IMR-90 (cell line): ENCODE results near the gene GFAP. TPM values are rescaled to one million over a fixed set of nuclear protein-coding genes. Genes with fewer than 3 reads are reported as not detected.

ENCODE experiments used
- ATAC-seq: fragments of 200-7000 bp; cut with Tn5 transposase; 2 replicates; pipeline ENCODE4 v1.9.1; 2020; ENCODE audit warnings: low read depth, mild to moderate bottlenecking, moderate library complexity
- BruUV-seq: library from RNA; stranded (reverse); fragments of 400-500 nt; replicated peaks from 2 replicates; lab custom pipeline; 2021; lab: Mats Ljungman, UMichigan
- CTCF ChIA-PET: fragments of 300-600 bp; formaldehyde crosslinking; extraction: SDS; loops from one replicate; lab custom pipeline; 2021; ENCODE audit warnings: antibody characterized with exemption; lab: Yijun Ruan, JAX
- POLR2A ChIA-PET: fragments of 300-600 bp; sonication (Branson Sonifier 250); formaldehyde crosslinking; loops from one replicate; lab custom pipeline; 2022; ENCODE audit warnings: antibody characterized with exemption; ENCODE audit not compliant: unreplicated experiment; lab: Charles Lee
- DNase-seq: peaks from one replicate; pipeline ENCODE4 v3.0.0; 2013
- H2AFZ ChIP-seq: replicated peaks from 2 replicates; pipeline ENCODE3; 2013; ENCODE audit warnings: low read length, mild to moderate bottlenecking; ENCODE audit not compliant: poor library complexity
- H2AK5ac ChIP-seq: 2 replicates; pipeline ENCODE4 v1.6.1; 2013; ENCODE audit warnings: low read depth, low read length, inconsistent platforms
- H2AK9ac ChIP-seq: replicated peaks from 2 replicates; pipeline ENCODE3; 2013; ENCODE audit warnings: mild to moderate bottlenecking, low read depth, low read length, moderate library complexity; ENCODE audit not compliant: poor library complexity
- H2BK120ac ChIP-seq: 2 replicates; pipeline ENCODE4 v1.6.1; 2013; ENCODE audit warnings: low read depth, low read length, inconsistent platforms
- H2BK15ac ChIP-seq: 3 replicates; pipeline ENCODE4 v1.6.1; 2013; ENCODE audit warnings: low read depth, low read length, inconsistent platforms
- H2BK20ac ChIP-seq: 2 replicates; pipeline ENCODE4 v1.6.1; 2013; ENCODE audit warnings: low read depth, mild to moderate bottlenecking, inconsistent platforms, low read length, moderate library complexity
- H2BK5ac ChIP-seq: 2 replicates; pipeline ENCODE4 v1.6.1; 2013; ENCODE audit warnings: mild to moderate bottlenecking, low read depth, low read length, inconsistent platforms; ENCODE audit not compliant: poor library complexity, severe bottlenecking
- H3K14ac ChIP-seq: replicated peaks from 2 replicates; pipeline ENCODE4 v1.6.1; 2013; ENCODE audit warnings: low read depth, low read length, inconsistent platforms
- H3K18ac ChIP-seq: 2 replicates; pipeline ENCODE4 v1.6.1; 2013; ENCODE audit warnings: low read depth, low read length, control low read depth
- H3K23ac ChIP-seq: 2 replicates; pipeline ENCODE4 v1.6.1; 2013; ENCODE audit warnings: low read depth, low read length, inconsistent platforms
- H3K27ac ChIP-seq: 2 replicates; pipeline ENCODE4 v1.5.1; 2013; ENCODE audit warnings: mild to moderate bottlenecking, control low read depth, low read length; ENCODE audit not compliant: insufficient read depth
- H3K27me3 ChIP-seq: 2 replicates; pipeline ENCODE4 v1.6.1; 2013; ENCODE audit warnings: low read length; ENCODE audit not compliant: control insufficient read depth, insufficient read depth
- H3K36me3 ChIP-seq: 2 replicates; pipeline ENCODE4 v1.6.1; 2013; ENCODE audit warnings: low read length, mixed read lengths; ENCODE audit not compliant: control insufficient read depth, insufficient read depth
- H3K4ac ChIP-seq: 2 replicates; pipeline ENCODE4 v1.6.1; 2013; ENCODE audit warnings: low read depth, low read length, inconsistent platforms
- H3K4me1 ChIP-seq: 2 replicates; pipeline ENCODE4 v1.6.1; 2013; ENCODE audit warnings: low read length, mixed read lengths; ENCODE audit not compliant: control insufficient read depth, insufficient read depth
- H3K4me2 ChIP-seq: 2 replicates; pipeline ENCODE4 v1.6.1; 2013; ENCODE audit warnings: low read depth, mild to moderate bottlenecking, control low read depth, low read length, moderate library complexity
- H3K4me3 ChIP-seq: 2 replicates; pipeline ENCODE4 v1.5.1; 2013; ENCODE audit warnings: low read depth, mild to moderate bottlenecking, control low read depth, low read length, moderate library complexity; ENCODE audit not compliant: insufficient read depth
- H3K56ac ChIP-seq: 2 replicates; pipeline ENCODE4 v1.6.1; 2013; ENCODE audit warnings: low read length, inconsistent platforms; ENCODE audit not compliant: insufficient read depth; ENCODE audit errors: extremely low read depth
- H3K79me1 ChIP-seq, 2 experiments: 2 replicates each; pipeline ENCODE4 v1.6.1; 2013; ENCODE audit warnings: low read length in 2 of 2, inconsistent platforms in 1 of 2, low read depth in 1 of 2
- H3K9ac ChIP-seq: 2 replicates; pipeline ENCODE4 v1.6.1; 2013; ENCODE audit warnings: low read depth, low read length, control low read depth
- H3K9me1 ChIP-seq: 2 replicates; pipeline ENCODE4 v1.6.1; 2013; ENCODE audit warnings: low read length, inconsistent platforms; ENCODE audit not compliant: insufficient read depth
- H3K9me3 ChIP-seq: 2 replicates; pipeline ENCODE4 v1.6.1; 2013; ENCODE audit warnings: low read length; ENCODE audit not compliant: control insufficient read depth, insufficient read depth
- H4K20me1 ChIP-seq: 2 replicates; pipeline ENCODE4 v1.6.1; 2013; ENCODE audit warnings: low read length, inconsistent platforms; ENCODE audit not compliant: insufficient read depth
- H4K5ac ChIP-seq: 2 replicates; pipeline ENCODE4 v1.6.1; 2013; ENCODE audit warnings: mild to moderate bottlenecking, low read depth, low read length, control low read depth
- H4K8ac ChIP-seq, 2 experiments: 2 replicates each; pipeline ENCODE4 v1.6.1; 2013; ENCODE audit warnings: low read depth in 2 of 2, low read length in 2 of 2, control low read depth in 1 of 2, inconsistent platforms in 1 of 2
- H4K91ac ChIP-seq: 2 replicates; pipeline ENCODE4 v1.6.1; 2013; ENCODE audit warnings: low read depth, low read length, inconsistent platforms; ENCODE audit not compliant: insufficient read depth
- FOS ChIP-seq: fragments of 150-350 bp; IDR thresholded peaks from 2 replicates; pipeline ENCODE4 v1.6.1; 2016; ENCODE audit warnings: low read depth, low read length
- RCOR1 ChIP-seq: IDR thresholded peaks from 2 replicates; pipeline ENCODE4 v1.6.1; 2012; ENCODE audit warnings: mild to moderate bottlenecking, low read length, improper control_type of control experiment; ENCODE audit not compliant: insufficient replicate concordance
- WGBS, 2 experiments: methylation state at CpG; one replicate each; pipeline versions ENCODE4 v1.1.5 to v1.1.7; 2013; ENCODE audit warnings: missing lambda C conversion rate in 2 of 2; ENCODE audit not compliant: insufficient read length in 1 of 2; ENCODE audit errors: extremely low coverage in 2 of 2; 5-methylcytosine and 5-hydroxymethylcytosine counted together
- dilution Hi-C: fragments of 300-500 bp; cut with HindIII; formaldehyde crosslinking; loops from one replicate; pipeline ENCODE4 v1.14.3; 2018; ENCODE audit warnings: low sequenced_read_pairs; ENCODE audit not compliant: unreplicated experiment
- in situ Hi-C: fragments of 300-500 bp; cut with MboI; formaldehyde crosslinking; loops from 3 replicates; pipeline ENCODE4 v1.14.3; 2019; ENCODE audit warnings: low sequenced_read_pairs, inconsistent platforms, mixed read lengths
- intact Hi-C: fragments of 100-400 bp; cut with micrococcal nuclease; formaldehyde crosslinking; loops from 2 replicates; pipeline ENCODE4 v1.10.0; 2022
- polyA plus RNA-seq, 3 experiments: library from polyadenylated mRNA; depleted of rRNA; stranded (reverse); fragments of >200 nt; gene quantifications; 2 replicates each; pipeline ENCODE4 v1.2.3, GENCODE V29; 2012; ENCODE audit warnings: low replicate concordance in 1 of 3
- total RNA-seq: library from RNA; depleted of rRNA; stranded (reverse); fragments of >200 nt; gene quantifications from 2 replicates; pipeline ENCODE4 v1.2.3, GENCODE V29; 2012

GFAP gene
- total and polyA plus RNA-seq, 2 of the 4 experiments (the other 2 are of a cell fraction) = 0.18 to 0.19 TPM

DNA sequence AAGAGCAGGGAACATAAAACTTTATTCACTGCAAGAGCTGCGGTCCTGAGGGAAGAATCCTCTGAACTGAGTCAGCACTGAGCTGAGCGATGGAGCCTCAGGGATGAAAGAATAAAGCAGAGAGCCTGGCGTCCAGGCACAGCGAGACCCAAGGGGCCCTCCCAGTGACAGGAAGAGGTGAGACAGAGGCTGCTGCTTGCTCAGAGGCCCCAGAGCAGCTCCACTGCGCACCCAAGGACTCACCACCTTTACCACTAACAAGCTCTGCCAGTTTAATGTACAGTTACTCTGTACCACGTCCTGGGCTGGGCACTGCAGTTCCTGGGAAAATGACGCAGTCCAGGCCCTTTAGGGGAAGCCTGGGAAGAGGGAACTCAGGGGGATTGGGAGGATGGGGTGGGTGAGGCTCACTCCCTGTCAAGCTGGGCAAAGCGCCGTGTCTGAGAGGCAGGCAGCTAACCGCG is 5.6 kb downstream of the GFAP start:
- peak overlapping the region; percentile 57; the same call in 2 of the 3 replicates for H2BK15ac ChIP-seq
- peak overlapping the region; percentile 83 for H2AFZ ChIP-seq
- peak overlapping the region; percentile 60 for H2BK20ac ChIP-seq
- H3K9me1 ChIP-seq = peaks cover 33% of the 10 kb centered on the region
- peak overlapping the region; percentile 27; the same call in 1 of the 2 replicates for H3K18ac ChIP-seq
- H3K27ac ChIP-seq = peak overlapping the region; percentile 65
- ATAC-seq = peak; percentile 48
- ChIA-PET CTCF (interaction anchor here (0.9 to 1.0 kb wide), 2 partner anchors 112 to 190 kb away, joined by 3 read pairs; no protein-coding TSS in a partner anchor), POLR2A (interaction anchor here (0.9 kb wide), 1 partner anchor 10 kb away, joined by 3 read pairs; the partner anchor contains the start of gene EFTUD2)
- H4K20me1 ChIP-seq = no peaks in the 10 kb centered on the region
- peak overlapping the region; percentile 18; the same call in 1 of the 2 replicates for H3K23ac ChIP-seq
- H2BK5ac ChIP-seq = peak overlapping the region; percentile 78
- H3K4me1 ChIP-seq = peaks cover 18% of the 10 kb centered on the region
- peak overlapping the region; percentile 6 to 82; a peak in 2 of 4 replicates for H4K8ac ChIP-seq
- peaks cover 0 to 16% of the 10 kb centered on the region in 2 experiments; a peak in 2 of 4 replicates for H3K79me1 ChIP-seq
- no peak overlapping the region for H3K4me3 ChIP-seq
- peak; percentile 71 for DNase-seq
- in situ Hi-C loops (loop anchor here (5.0 kb wide), 1 partner anchor 103 kb away; no protein-coding TSS in a partner anchor), intact Hi-C loops (no loop called here), dilution Hi-C loops (no loop called here)
- H2AK5ac ChIP-seq = peak overlapping the region; percentile 85
- TF ChIP-seq RCOR1 (no peak), FOS (no peak)
- peak overlapping the region; percentile 84 for H4K91ac ChIP-seq
- peak overlapping the region; percentile 84 for H4K5ac ChIP-seq
- no peaks in the 10 kb centered on the region for H3K36me3 ChIP-seq
- peak overlapping the region; percentile 24; the same call in 1 of the 2 replicates for H3K9ac ChIP-seq
- no TSS peak for BruUV-seq
- peak overlapping the region; percentile 78 for H2BK120ac ChIP-seq
- peaks cover 8% of the 10 kb centered on the region; the same call in 1 of the 2 replicates for H3K27me3 ChIP-seq
- peak overlapping the region; percentile 93 for H2AK9ac ChIP-seq
- no peaks in the 10 kb centered on the region for H3K9me3 ChIP-seq
- peak overlapping the region; percentile 49 for H3K14ac ChIP-seq
- H3K4ac ChIP-seq = peak overlapping the region; percentile 82
- WGBS, 2 experiments = no CpG with 5 or more reads among the region's 11 CpGs
- H3K4me2 ChIP-seq = peak overlapping the region; percentile 56; the same call in 1 of the 2 replicates
- peak overlapping the region; percentile 26; the same call in 1 of the 2 replicates for H3K56ac ChIP-seq
